K562 (cell line): ENCODE measurements around the gene SPEG. TPM values are rescaled to one million over a fixed set of nuclear protein-coding genes. Genes with fewer than 3 reads are reported as not detected.
A peak's percentile ranks its signal among the peaks of the same experiment; 100 is the strongest.

Experiments used
- ASH1L ChIP-seq: fragments of 450-650 bp; IDR thresholded peaks from 2 replicates; pipeline ENCODE4 v1.6.1; 2018; ENCODE audit warnings: borderline replicate concordance, mild to moderate bottlenecking, low read depth; ENCODE audit not compliant: partially characterized antibody
- ATF6 ChIP-seq: sonication (generic); formaldehyde crosslinking; IDR thresholded peaks from 2 replicates; pipeline ENCODE4 v1.4.0; 2020; ENCODE audit warnings: mild to moderate bottlenecking, missing genetic modification reagents
- DLX4 ChIP-seq: fragments of 250-450 bp; sonication (Bioruptor Pico); IDR thresholded peaks from 2 replicates; pipeline ENCODE4 v1.6.1; 2021; ENCODE audit warnings: mild to moderate bottlenecking
- EP400 ChIP-seq: fragments of 450-650 bp; IDR thresholded peaks from 2 replicates; pipeline ENCODE4 v1.6.1; 2017; ENCODE audit warnings: antibody characterized with exemption, mild to moderate bottlenecking, moderate library complexity
- FOXK2 ChIP-seq, 2 experiments: fragments of 450-650 bp; IDR thresholded peaks in 1 of 2; conservative IDR thresholded peaks in 1 of 2; 2 replicates each; pipeline ENCODE4 v1.6.1; 2016; ENCODE audit warnings: low read depth in 2 of 2, mild to moderate bottlenecking in 1 of 2
- HMG20A ChIP-seq: fragments of 450-650 bp; formaldehyde crosslinking; conservative IDR thresholded peaks from 2 replicates; pipeline ENCODE4 v1.4.0; 2020; ENCODE audit warnings: mild to moderate bottlenecking, mixed read lengths
- HOXB6 ChIP-seq: fragments of 250-450 bp; sonication (Bioruptor Pico); IDR thresholded peaks from 2 replicates; pipeline ENCODE4 v1.5.1; 2022; ENCODE audit warnings: mild to moderate bottlenecking, borderline replicate concordance
- KAT8 ChIP-seq: fragments of 450-650 bp; IDR thresholded peaks from 2 replicates; pipeline ENCODE4 v1.6.1; 2016; ENCODE audit warnings: low read depth, mild to moderate bottlenecking
- MBD1 ChIP-seq: fragments of 250-450 bp; sonication (Bioruptor Pico); IDR thresholded peaks from 2 replicates; pipeline ENCODE4 v1.8.0; 2022; ENCODE audit warnings: inconsistent platforms
- NR2C2 ChIP-seq, 2 experiments: fragments of 200-800 bp in 1 of 2; sonication (Bioruptor generic) in 1 of 2; sonication (generic) in 1 of 2; formaldehyde crosslinking in 1 of 2; IDR thresholded peaks; 2 replicates each; pipeline versions ENCODE4 v1.6.1 to v1.8.0; 2016 to 2022; ENCODE audit warnings: mild to moderate bottlenecking in 1 of 2, missing compliant biosample characterization in 1 of 2, missing genetic modification characterization in 1 of 2, missing genetic modification reagents in 1 of 2
- SIX5 ChIP-seq, 2 experiments: IDR thresholded peaks; 2 replicates each; pipeline ENCODE4 v1.6.1; 2011; ENCODE audit warnings: low read length in 2 of 2, borderline replicate concordance in 1 of 2, low read depth in 1 of 2, mild to moderate bottlenecking in 1 of 2, moderate library complexity in 1 of 2; ENCODE audit not compliant: insufficient read depth in 1 of 2
- SNAPC5 ChIP-seq: fragments of 250-450 bp; sonication (Bioruptor Pico); IDR thresholded peaks from 2 replicates; pipeline ENCODE4 v1.8.0; 2021; ENCODE audit warnings: moderate library complexity, mild to moderate bottlenecking, inconsistent platforms
- SNRNP70 ChIP-seq: fragments of 200-400 bp; formaldehyde crosslinking; optimal IDR thresholded peaks from 2 replicates; pipeline ENCODE3; 2017; ENCODE audit warnings: low read depth, low read length
- SPI1 ChIP-seq: IDR thresholded peaks from 2 replicates; pipeline ENCODE4 v1.6.1; 2011; ENCODE audit warnings: low read depth, low read length, control low read depth, borderline replicate concordance
- TAL1 ChIP-seq: fragments of 450-650 bp; IDR thresholded peaks from 2 replicates; pipeline ENCODE4 v1.6.1; 2016; ENCODE audit warnings: mild to moderate bottlenecking
- U2AF2 ChIP-seq: fragments of 200-400 bp; formaldehyde crosslinking; optimal IDR thresholded peaks from 2 replicates; pipeline ENCODE3; 2017; ENCODE audit warnings: low read depth, mild to moderate bottlenecking, low read length
- ZBTB5 ChIP-seq: fragments of 450-650 bp; IDR thresholded peaks from 2 replicates; pipeline ENCODE4 v1.6.1; 2017; ENCODE audit warnings: antibody characterized with exemption
- ZNF24 ChIP-seq: fragments of 450-650 bp; IDR thresholded peaks from 2 replicates; pipeline ENCODE4 v1.6.1; 2016
- ZNF583 ChIP-seq: fragments of 250-450 bp; sonication (Bioruptor Pico); IDR thresholded peaks from 2 replicates; pipeline ENCODE4 v1.4.0; 2020
- ZNF584 ChIP-seq: fragments of 200-800 bp; sonication (Bioruptor generic); IDR thresholded peaks from 2 replicates; pipeline ENCODE4 v1.6.1; 2016; ENCODE audit warnings: low read depth, mild to moderate bottlenecking, missing genetic modification characterization, missing compliant biosample characterization
- ZNF589 ChIP-seq: fragments of 200-800 bp; sonication (Bioruptor generic); IDR thresholded peaks from 2 replicates; pipeline ENCODE4 v1.6.1; 2016; ENCODE audit warnings: low read depth, missing genetic modification characterization, missing compliant biosample characterization
- ZNF76 ChIP-seq: fragments of 250-450 bp; sonication (Bioruptor Pico); IDR thresholded peaks from 2 replicates; pipeline ENCODE4 v1.4.0; 2020; ENCODE audit warnings: mild to moderate bottlenecking, moderate library complexity, borderline replicate concordance
- polyA plus RNA-seq, 8 experiments: library from polyadenylated mRNA; depleted of rRNA in 4 of 8; stranded (reverse) in 5 of 8; unstranded in 3 of 8; fragments of >200 nt; fragmentation: Nextera tagmentation in 2 of 8; fragmentation: Illumina TruSeq in 1 of 8; extraction: Ambion mirVana in 2 of 8; extraction: Trizol in 1 of 8; gene quantifications; 2 replicates each; pipeline versions ENCODE4 v1.2.1 to v1.2.3, GENCODE V29; 2011 to 2014; ENCODE audit warnings: inconsistent platforms in 1 of 8, missing spikeins in 1 of 8
- total RNA-seq, 7 experiments: library from RNA; depleted of rRNA in 6 of 7; stranded (reverse); fragments of >200 nt in 6 of 7; fragmentation: Illumina TruSeq in 2 of 7; extraction: Trizol in 2 of 7; gene quantifications; 2 replicates each; pipeline versions ENCODE4 v1.2.1 to v1.2.3, GENCODE V29; 2011 to 2021; ENCODE audit warnings: low replicate concordance in 1 of 7

Gene SPEG
- total and polyA plus RNA-seq, 9 of the 15 experiments (the other 6 are each of a cell fraction or from before 2014, with no cell fraction given), result 0.49 to 8.7 (median 3.0) TPM

- TF ChIP-seq EP400, result peak; percentile 80
- TF ChIP-seq TAL1, result peak; percentile 93
- no peak for TF ChIP-seq DLX4 (CRISPR knock-in tag)
- no peak for TF ChIP-seq ASH1L
- no peak for TF ChIP-seq KAT8
- TF ChIP-seq ZNF589 (CRISPR knock-in tag), result peak; percentile 93
- no peak for TF ChIP-seq ZBTB5
- no peak for TF ChIP-seq MBD1 (CRISPR knock-in tag)
- no peak for TF ChIP-seq ZNF584 (CRISPR knock-in tag)
- TF ChIP-seq HMG20A (CRISPR knock-in tag), result no peak
- peak; percentile 61; the same call in 1 of the 2 replicates for TF ChIP-seq ZNF583 (CRISPR knock-in tag)
- no peak for TF ChIP-seq SNAPC5
- no peak for TF ChIP-seq NR2C2 (CRISPR knock-in tag; IDR thresholded peaks at IDR 0.05)
- TF ChIP-seq NR2C2 (tag; IDR thresholded peaks at IDR 0.05), result peak; percentile 48; the same call in 1 of the 2 replicates
- TF ChIP-seq ZNF76 (CRISPR knock-in tag), result no peak
- no peak for TF ChIP-seq SIX5 (IDR thresholded peaks at IDR 0.05; ENCODE audit: borderline replicate concordance in 1 of 2, insufficient read depth in 1 of 2, low read depth in 1 of 2, low read length in 2 of 2)
- peak; percentile 93 for TF ChIP-seq FOXK2 (conservative IDR thresholded peaks at IDR 0.05 in 1 of 2, IDR thresholded peaks at IDR 0.05 in 1 of 2; ENCODE audit: low read depth in 2 of 2)
- TF ChIP-seq SPI1, result no peak
- TF ChIP-seq ZNF24, result peak; percentile 52; the same call in 1 of the 2 replicates
- TF ChIP-seq ATF6 (CRISPR knock-in tag), result peak; percentile 26; the same call in 1 of the 2 replicates
- no peak for TF ChIP-seq HOXB6
- no peak for TF ChIP-seq SNRNP70
- TF ChIP-seq U2AF2, result no peak
These were observed 79.6 kb downstream of the SPEG start, which contains the start of gene ASIC4 (continued) for GRCh38 chr2:219514196-219514761.
